HG03575 (cell line): ENCODE measurements around the gene OTX2.

Experiments used
- ATAC-seq: cut with Tn5 transposase; IDR thresholded peaks from one replicate; pipeline ENCODE4 v1.9.1; 2021; ENCODE audit not compliant: unreplicated experiment, insufficient number of reproducible peaks, low FRiP score; ENCODE audit errors: extremely low read depth

OTX2 gene

DNA sequence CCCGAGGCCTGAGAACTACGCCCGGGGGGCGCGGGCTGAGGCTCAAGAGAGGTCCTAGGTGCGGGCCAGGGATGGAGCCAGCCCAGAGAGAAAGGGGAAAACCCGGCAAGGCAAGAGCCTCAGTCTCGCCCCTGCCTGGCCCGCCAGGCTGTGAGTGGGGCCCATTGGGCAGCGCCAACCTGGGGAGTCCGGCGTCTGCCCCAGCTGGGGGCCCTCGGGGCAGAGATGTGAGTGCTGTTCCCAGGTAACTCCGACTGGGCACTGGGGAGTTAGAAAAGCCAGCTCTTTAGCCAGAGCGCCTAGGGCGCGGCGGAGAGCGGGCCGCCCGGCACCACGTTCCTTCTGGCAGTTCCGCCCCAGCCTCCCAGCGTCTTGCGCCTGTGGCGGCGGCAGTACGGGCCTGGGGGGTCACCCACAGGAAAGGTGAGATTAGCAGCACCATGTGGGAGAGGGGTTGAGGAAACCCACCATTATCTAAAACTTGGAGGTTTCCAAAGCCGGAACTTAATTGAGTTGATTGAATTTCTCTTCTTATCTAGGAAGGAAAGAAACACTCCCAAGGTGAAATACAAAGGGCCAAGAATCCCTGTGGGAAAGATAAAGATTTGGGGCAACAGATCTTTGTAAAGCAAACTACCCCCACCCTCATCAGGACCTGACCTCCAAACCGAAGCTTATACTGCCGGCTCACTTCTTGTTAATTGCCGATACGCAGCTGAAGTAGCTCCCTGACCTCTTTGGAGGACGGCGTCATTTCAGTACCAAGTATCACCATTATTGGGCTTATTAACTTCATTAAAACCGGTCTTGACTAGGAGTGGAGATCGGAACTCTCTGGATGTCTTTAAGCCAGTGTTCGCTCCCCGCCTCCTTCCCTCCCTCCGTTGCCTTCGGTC lies 11.6 kb downstream of the OTX2 start:
- ATAC-seq: no peak

DNA sequence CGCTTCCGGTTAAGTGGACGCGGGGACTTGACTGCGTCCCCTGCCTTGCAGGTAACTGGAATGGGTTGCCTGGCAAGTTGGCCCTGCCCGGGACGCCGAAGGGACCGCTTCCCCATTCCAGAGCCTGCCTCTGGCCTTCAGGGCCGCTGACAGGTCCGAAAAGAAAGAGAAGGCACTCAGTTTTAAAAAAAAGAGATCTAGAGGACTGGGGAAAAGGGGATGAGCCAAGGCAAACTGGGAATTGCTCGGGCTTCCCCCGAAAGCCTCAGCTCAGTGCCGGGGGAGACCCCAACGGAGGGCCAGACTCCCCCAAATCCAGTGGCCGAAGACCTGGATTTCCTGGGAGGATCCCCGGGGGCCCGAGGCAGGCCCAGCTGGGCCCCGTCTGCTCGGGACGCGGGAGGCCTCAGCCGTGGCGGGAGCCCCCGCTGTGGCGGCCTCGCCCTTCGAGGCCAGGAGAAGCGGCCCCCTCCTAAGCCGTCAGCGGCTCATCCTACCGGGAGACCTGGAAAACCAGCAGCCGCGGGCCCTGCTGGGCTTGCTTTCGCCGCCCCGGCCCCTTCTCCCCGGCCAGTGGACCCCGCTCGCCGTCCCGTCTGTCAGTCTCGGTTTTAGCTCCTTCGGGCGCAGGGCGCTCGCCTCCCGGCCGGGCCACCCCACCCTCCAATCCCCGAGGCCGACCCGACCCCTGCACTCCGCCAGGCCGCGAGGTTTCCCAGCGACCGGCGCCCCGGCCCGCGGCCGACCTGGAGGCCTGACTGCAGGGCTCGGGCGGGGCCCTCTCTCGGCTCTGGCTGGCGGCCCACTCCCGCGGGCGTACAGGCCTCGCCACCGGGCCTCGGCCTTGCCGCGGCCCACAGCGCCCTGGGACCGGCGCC lies 12.5 kb downstream of the OTX2 start:
- no peak for ATAC-seq

DNA sequence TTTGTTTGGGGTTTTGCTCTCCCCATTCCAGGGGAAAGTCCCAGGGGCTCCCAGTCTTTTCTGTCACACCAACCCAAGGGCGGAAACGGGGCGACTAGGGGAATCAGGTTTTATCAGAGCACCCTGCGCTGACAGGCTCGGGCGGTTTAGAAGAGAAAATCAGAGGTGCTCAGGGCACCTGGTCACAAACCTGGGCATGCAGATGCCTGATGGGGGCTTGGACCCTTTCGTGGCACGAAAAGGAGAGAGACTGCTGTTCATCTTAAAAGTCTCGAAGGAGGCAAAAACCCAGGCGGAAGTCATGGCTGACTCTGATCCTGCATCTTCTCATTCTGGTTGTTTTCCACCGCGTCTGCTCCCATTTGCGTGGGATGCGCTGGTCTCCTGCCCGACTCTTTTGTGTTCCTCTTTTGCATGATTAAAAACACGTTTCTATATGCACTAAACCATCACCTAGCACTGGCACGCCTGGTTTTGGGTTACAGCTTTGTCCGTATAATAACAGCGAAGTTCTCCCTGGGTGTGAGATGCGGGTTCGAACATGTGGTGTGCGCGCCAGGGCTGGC lies 13.2 kb downstream of the OTX2 start:
- ATAC-seq: no peak

- ATAC-seq: no peak
These were observed 14.0 kb downstream of the OTX2 start for GRCh38 chr14:56796259-56796658.

GRCh38 chr14:56795284-56795622 lies 15.0 kb downstream of the OTX2 start:
- ATAC-seq: no peak

DNA sequence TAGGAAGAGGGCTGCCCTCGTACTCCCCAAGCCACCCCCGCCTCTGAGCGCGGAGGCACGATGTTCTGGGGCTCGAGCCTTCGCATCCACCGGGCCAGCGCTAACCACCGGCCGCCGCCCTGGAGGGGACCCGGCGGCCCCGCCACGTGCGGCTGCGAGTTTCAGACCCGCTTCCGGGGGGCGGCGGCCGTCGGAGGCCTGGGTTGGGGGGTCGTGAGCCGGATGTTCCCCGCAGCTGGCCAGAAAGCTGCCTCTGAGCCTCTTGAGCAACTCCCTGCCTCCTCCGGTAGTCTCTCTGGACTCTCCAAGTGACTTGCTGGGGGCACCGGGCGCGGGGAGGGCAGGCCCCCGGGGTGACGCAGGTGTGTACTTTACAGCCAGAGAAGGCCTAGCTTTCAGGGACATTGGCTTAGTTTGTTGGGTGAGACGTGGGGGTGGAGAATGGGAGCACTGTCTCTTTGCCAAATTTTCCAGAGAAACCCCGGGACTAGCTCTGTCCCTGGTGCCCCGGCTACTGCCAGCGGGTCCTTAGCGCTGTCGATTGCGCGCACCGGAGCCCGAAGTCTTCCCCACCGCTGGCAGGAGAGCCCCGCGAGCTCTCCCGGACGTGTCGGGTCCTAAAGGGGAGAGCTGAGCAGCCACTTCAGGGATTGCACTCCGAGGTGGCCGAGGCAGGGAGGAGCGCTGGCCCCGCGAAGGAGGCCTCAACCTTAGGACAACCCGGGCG lies 15.6 kb downstream of the OTX2 start:
- ATAC-seq: no peak

DNA sequence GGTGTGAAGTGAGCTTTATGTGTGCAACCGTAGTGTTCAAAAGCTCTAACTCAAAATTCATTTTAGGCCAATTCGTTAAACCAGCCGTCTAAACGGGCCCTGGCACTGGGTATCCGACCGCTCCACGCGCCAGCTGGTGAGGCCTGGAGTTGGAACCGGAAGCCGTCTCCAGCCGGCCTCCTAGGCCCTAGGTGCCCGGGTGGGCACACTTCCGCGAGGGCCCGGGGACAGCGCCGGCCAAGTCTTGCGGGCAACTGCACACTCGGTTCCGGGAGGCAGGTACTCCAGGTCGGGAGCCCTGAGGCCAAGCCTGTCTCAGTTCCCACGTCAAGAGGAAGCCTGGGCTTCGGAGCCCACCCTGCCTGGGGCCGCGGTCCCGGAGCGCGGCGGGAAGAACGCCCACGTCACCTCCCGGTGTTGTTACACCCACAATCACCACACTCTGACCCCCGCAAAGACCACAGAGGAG lies 16.2 kb downstream of the OTX2 start:
- no peak for ATAC-seq

GRCh38 chr14:56789955-56790354 lies 20.3 kb downstream of the OTX2 start:
- ATAC-seq: no peak

GRCh38 chr14:56787530-56787929 lies 22.7 kb downstream of the OTX2 start:
- ATAC-seq: no peak

DNA sequence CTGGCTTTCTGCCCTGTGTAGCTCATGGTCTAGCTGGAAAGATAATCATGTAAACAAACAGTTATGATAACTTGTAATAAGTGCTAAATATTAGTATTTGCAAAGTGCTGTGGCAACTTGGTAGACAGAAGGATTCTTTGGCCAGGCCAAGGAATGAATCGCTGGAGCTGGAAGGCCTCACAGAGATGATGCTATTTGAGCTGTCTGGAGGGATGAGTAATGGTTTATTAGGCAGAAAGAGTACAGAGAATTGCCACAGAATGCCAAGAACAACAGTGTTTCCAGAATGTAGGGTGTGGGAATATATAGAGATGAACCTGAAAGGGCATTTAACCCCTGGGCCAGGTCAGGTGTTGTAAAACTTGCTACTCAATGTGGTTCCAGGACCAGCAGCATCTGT lies 27.6 kb downstream of the OTX2 start:
- no peak for ATAC-seq

DNA sequence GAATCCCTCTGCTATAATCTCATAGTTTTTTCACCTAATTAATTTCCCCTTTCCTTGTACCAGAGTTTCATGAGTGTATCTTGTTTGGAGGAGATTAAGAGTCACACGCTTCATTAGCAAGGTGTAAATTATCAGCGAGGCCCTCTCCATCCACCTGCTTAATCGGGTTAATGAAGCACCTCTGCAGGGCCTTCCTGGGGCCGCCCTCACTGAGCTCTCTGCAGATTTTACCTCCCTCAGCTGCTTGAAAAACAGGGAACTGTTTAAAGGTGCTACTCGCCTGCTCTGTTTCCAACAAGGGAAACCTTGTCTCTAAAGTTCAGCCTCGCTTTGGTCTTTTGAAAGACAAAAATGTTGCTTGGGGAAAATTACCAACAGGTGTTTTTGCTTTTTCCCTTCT lies 35.8 kb downstream of the OTX2 start:
- no peak for ATAC-seq

- no peak for ATAC-seq
These were observed 39.8 kb downstream of the OTX2 start for GRCh38 chr14:56770512-56770911.

- no peak for ATAC-seq
These were observed 49.9 kb downstream of the OTX2 start for GRCh38 chr14:56760164-56760914.

GRCh38 chr14:56759633-56760032 lies 50.6 kb downstream of the OTX2 start:
- ATAC-seq: no peak

DNA sequence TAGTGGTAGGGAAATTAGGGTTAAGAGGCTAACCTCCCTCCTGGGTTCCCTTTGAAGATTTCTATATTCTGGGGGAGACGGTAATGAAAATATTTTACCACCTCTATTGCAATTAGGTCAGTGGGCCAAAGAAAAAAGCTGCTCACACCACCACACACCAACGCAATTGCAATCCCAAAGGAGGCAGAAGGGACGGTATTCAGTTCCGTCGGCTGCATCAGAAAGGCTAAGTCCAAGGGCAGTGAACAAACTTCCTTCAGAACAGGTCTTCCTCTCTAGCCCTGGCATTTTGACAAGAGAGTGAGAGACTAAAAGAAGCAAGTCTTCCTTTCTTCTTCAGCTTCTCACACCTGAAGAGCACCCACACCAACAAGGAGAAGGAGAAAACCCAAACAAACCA lies 51.2 kb downstream of the OTX2 start:
- no peak for ATAC-seq

- ATAC-seq: no peak
These were observed 55.4 kb downstream of the OTX2 start for GRCh38 chr14:56754921-56755320.

DNA sequence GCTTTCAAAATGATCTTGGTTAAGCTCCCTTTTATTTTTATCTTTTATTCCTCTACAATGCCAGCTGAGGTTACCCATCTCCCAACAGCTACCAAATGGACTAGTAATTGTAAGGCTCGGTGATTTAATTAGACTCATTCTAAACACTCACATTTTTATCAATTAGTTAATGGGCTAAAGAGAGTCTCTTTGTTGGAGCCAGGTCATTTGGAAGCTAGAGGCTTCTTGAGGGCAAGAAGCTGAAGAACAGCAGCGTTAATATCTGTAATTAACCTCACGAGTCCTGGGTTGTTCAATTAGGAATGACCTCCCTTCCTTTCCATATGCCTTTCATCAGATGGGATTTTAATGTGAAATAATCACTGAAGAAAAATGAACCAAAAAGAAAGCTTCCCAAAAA lies 56.9 kb downstream of the OTX2 start:
- ATAC-seq: no peak

GRCh38 chr14:56752428-56752827 lies 57.9 kb downstream of the OTX2 start:
- ATAC-seq: no peak
